Measurements from ENCODE around the gene PSEN1.

Gene PSEN1

DNA sequence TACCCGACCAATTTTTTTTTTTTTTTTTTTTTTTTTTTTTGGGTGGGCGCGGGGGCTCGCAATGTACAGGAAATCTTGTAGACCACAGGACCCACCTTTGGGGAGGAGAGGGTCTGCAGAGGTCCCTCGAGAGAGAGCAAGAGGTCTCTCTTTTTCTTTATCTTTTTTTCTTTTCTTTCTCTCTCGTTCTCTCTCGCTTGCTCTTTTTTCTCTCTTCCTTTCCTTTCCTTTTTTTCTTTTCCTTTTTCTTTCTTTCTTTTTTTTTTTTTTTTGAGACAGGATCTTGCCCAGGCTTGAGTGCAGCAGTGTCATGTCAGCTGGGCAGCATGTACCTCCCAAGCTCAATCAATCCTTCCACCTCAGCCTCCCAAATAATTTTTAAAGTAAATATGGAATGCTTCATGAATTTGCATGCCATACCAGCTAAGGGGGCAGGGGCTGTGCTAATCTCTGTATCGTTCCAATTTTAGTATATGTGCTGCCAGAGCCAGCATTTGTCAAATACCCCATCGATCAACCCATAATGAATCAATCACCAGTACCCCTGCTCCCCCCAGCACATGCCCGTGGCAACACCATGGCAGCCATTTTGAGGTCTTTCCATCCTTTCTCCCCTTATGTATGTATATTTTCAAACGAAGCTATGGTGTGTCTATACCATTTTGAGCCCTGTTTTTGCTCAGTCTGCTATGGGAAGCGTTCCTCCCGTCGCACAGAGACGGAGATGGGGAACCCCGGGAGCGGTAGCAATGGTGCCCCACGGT lies 110.3 kb downstream of the PSEN1 start:
- TF ChIP-seq CTCF (IDR thresholded peaks at IDR 0.05; ENCODE audit: control extremely low read depth, extremely low read depth, low read depth, missing control alignments) = no peak
- ChIA-PET CTCF (interaction anchor here (1.3 to 3.2 kb wide), 2 partner anchors 15 to 17 kb away, joined by 3 to 16 read pairs; no protein-coding TSS in a partner anchor), POLR2A (no interaction called here)
- DNase-seq (ENCODE audit: extremely low spot score) = no peak

DNA sequence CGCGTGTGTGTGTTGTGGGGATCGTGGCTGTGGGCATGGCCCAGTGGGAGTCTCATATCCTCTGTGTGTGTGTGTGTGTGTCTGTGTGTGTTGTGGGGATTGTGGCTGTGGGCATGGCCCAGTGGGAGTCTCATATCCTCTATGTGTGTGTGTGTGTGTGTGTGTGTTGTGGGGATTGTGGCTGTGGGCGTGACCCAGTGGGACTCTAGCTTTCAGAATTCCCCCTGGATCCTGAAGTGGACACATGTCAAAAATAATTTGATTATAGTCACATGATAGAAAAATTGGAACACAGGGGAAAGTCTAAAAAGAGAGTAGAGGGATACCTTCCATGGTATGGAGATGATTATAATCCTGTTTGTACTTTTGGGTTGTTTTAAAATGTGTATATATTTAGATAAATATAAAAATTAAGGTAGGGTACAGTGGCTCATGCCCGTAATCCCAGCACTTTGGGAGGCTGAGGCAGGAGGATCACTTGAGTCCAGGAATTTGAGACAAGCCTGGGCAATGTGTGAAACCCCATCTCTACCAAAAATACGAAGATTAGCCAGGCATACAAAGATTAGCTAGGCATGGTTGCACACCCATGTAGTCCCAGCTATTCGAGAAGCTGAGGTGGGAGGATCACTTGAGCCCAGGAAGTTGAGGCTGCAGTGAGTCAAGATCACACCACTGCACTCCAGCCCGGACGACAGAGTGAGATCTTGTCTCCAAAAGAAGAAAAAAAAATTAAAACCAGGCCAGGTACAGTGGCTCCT lies 112.0 kb downstream of the PSEN1 start:
- ChIA-PET CTCF (interaction anchor here (0.7 to 0.8 kb wide), 2 partner anchors 10 to 14 kb away, joined by 3 read pairs; no protein-coding TSS in a partner anchor), POLR2A (no interaction called here)
- no peak for TF ChIP-seq CTCF (IDR thresholded peaks at IDR 0.05; ENCODE audit: control extremely low read depth, extremely low read depth, low read depth, missing control alignments)
- DNase-seq (ENCODE audit: extremely low spot score) = no peak

DNA sequence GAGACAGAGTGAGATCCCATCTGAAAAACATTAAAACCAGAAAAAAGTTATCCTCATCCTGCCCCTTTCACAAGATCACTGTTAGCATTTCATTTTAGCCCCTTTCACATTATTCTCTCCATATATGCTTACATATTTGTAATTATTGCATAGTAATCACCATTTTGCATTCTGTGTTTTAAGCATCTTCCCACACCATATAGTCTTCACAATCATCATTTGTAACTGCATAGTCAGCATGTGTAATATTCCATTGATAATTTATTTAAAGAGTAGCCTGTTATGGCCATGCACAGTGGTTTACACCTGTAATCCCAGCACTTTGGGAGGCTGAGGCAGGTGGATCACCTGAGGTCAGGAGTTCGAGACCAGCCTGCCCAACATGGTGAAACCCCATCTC lies 112.8 kb downstream of the PSEN1 start:
- CTCF ChIA-PET = interaction anchor here (0.7 to 0.8 kb wide), 2 partner anchors 9 to 14 kb away, joined by 3 read pairs; no protein-coding TSS in a partner anchor
- TF ChIP-seq CTCF (IDR thresholded peaks at IDR 0.05; ENCODE audit: control extremely low read depth, extremely low read depth, low read depth, missing control alignments) = no peak
- POLR2A ChIA-PET = no interaction called here
- DNase-seq (ENCODE audit: extremely low spot score) = no peak

DNA sequence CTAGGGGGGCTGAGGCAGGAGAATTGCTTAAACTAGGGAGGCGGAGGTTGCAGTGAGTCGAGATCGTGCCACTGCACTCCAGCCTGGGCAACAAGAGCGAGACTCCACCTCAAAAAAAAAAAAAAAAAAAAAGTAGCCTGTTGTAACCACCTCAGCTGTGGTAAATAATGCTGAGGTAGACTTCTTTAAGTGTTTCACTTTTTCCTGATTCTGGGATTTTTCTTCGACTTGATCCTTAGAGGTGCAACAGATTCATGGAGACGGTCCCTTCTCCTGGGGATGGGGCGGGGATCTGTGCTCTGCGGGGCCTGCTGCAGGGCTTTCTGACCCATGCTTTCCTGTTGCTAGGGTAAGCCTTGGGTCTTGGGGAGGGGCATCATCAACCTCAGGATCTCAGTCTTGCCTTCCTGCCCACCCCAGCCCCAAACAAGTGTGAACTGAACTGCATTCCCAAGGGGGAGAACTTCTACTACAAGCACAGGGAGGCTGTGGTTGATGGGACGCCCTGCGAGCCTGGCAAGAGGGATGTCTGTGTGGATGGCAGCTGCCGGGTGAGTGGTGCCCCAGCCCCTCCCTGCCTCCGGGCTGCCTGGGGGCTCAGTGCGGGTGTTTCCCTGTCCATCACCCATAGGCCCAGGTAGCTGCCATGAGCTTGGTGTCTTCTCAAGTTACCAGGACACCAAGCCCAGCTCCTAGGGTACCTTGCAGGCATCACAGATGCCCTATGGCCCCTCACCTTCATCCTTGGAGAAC lies 113.4 kb downstream of the PSEN1 start:
- ChIA-PET POLR2A (no interaction called here), CTCF (interaction anchor here (0.9 kb wide), 1 partner anchor 18 kb away, joined by 3 read pairs; no protein-coding TSS in a partner anchor)
- no peak for TF ChIP-seq CTCF (IDR thresholded peaks at IDR 0.05; ENCODE audit: control extremely low read depth, extremely low read depth, low read depth, missing control alignments)
- DNase-seq (ENCODE audit: extremely low spot score) = no peak

- TF ChIP-seq CTCF (IDR thresholded peaks at IDR 0.05; ENCODE audit: control extremely low read depth, extremely low read depth, low read depth, missing control alignments) = no peak
- DNase-seq (ENCODE audit: extremely low spot score) = no peak
- CTCF ChIA-PET = interaction anchor here (0.9 kb wide), 1 partner anchor 19 kb away, joined by 3 read pairs; no protein-coding TSS in a partner anchor
- POLR2A ChIA-PET = no interaction called here
These were observed 114.0 kb downstream of the PSEN1 start for GRCh38 chr14:73250317-73250713.
